Neutrophil (primary cell): ENCODE results near the gene FOXA3.

Experiments used
- H3K27ac ChIP-seq: fragments of 200-600 bp; sonication (generic); 2 replicates; pipeline ENCODE4 v1.5.1; 2016; ENCODE audit warnings: mild to moderate bottlenecking, moderate library complexity
- H3K27me3 ChIP-seq: fragments of 200-600 bp; sonication (generic); 2 replicates; pipeline ENCODE4 v1.6.0; 2016; ENCODE audit warnings: mild to moderate bottlenecking
- H3K36me3 ChIP-seq: fragments of 200-600 bp; sonication (generic); 2 replicates; pipeline ENCODE4 v1.5.1; 2017
- H3K4me1 ChIP-seq, 2 experiments: fragments of 200-600 bp in 1 of 2; sonication (generic) in 1 of 2; 1 replicate in 1 of 2; 2 replicates in 1 of 2; pipeline versions ENCODE4 v1.5.1 to v1.6.1; 2013 to 2016; ENCODE audit warnings: low read depth in 1 of 2, low read length in 1 of 2, mild to moderate bottlenecking in 1 of 2, moderate library complexity in 1 of 2; ENCODE audit not compliant: control insufficient read depth in 1 of 2, insufficient read depth in 1 of 2
- H3K4me3 ChIP-seq, 2 experiments: fragments of 200-600 bp in 1 of 2; sonication (generic) in 1 of 2; 1 replicate in 1 of 2; 2 replicates in 1 of 2; pipeline ENCODE4 v1.5.1; 2013 to 2016; ENCODE audit warnings: low read depth in 1 of 2, low read length in 1 of 2, mild to moderate bottlenecking in 1 of 2, moderate library complexity in 1 of 2
- H3K9me3 ChIP-seq: fragments of 200-600 bp; sonication (generic); 2 replicates; pipeline ENCODE4 v1.5.1; 2016
- TF ChIP-seq, protein P1 (sequence below): fragments of 200-600 bp; sonication (generic); IDR thresholded peaks from 2 replicates; pipeline ENCODE4 v1.5.1; 2016; ENCODE audit warnings: antibody characterized with exemption

The FOXA3 gene

DNA sequence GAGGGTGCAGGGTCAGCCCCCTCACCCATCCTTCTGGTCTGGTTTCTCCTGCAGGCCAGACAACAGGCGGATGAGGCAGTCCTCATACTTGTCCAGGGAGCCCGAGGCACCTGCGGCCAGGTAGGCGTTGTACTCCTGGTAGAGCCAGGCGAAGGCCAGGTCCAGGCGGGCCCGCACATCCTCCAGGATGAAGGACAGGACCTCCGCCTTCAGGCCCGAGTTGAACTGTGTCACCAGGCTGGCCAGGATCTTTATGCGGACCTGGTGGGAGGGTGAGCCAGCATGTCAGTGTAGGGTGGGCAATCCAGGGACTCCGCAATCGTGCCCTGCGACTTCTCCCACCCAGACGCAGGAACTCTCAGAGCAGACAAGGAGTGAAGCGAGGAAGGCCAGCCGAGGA is 35.2 kb upstream of the FOXA3 start:
- no peaks in the 10 kb centered on the region for H3K9me3 ChIP-seq
- H3K27ac ChIP-seq: no peak overlapping the region
- H3K27me3 ChIP-seq: no peaks in the 10 kb centered on the region
- H3K4me1 ChIP-seq: no peaks in the 10 kb centered on the region
- peaks cover 95% of the 10 kb centered on the region for H3K36me3 ChIP-seq
- TF ChIP-seq, protein P1, sequence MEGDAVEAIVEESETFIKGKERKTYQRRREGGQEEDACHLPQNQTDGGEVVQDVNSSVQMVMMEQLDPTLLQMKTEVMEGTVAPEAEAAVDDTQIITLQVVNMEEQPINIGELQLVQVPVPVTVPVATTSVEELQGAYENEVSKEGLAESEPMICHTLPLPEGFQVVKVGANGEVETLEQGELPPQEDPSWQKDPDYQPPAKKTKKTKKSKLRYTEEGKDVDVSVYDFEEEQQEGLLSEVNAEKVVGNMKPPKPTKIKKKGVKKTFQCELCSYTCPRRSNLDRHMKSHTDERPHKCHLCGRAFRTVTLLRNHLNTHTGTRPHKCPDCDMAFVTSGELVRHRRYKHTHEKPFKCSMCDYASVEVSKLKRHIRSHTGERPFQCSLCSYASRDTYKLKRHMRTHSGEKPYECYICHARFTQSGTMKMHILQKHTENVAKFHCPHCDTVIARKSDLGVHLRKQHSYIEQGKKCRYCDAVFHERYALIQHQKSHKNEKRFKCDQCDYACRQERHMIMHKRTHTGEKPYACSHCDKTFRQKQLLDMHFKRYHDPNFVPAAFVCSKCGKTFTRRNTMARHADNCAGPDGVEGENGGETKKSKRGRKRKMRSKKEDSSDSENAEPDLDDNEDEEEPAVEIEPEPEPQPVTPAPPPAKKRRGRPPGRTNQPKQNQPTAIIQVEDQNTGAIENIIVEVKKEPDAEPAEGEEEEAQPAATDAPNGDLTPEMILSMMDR: no peak
- no peak overlapping the region for H3K4me3 ChIP-seq

DNA sequence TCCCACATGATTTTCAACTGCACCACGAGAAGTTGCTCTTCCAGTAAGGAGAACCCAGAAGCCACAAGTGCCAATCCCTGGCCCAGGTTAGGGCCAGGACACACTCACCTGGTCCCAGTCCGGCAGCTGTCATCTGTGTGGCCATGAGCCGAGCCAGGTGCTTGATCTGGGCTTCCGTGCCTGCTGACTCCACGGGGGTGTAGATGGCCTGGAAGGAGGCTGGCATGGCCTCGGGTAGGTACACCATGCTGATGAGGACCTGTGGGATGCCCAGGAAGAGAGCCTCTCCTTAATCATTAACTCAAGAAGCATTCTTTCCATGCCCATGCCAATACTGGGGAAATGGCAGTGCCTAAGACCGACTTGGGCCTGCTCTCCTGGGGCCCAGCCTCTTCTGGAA is 29.2 kb upstream of the FOXA3 start:
- H3K9me3 ChIP-seq: no peaks in the 10 kb centered on the region
- H3K36me3 ChIP-seq: peaks cover 94% of the 10 kb centered on the region
- no peak overlapping the region for H3K27ac ChIP-seq
- no peak overlapping the region for H3K4me3 ChIP-seq
- TF ChIP-seq, protein P1: no peak
- H3K27me3 ChIP-seq: no peaks in the 10 kb centered on the region
- no peaks in the 10 kb centered on the region for H3K4me1 ChIP-seq

DNA sequence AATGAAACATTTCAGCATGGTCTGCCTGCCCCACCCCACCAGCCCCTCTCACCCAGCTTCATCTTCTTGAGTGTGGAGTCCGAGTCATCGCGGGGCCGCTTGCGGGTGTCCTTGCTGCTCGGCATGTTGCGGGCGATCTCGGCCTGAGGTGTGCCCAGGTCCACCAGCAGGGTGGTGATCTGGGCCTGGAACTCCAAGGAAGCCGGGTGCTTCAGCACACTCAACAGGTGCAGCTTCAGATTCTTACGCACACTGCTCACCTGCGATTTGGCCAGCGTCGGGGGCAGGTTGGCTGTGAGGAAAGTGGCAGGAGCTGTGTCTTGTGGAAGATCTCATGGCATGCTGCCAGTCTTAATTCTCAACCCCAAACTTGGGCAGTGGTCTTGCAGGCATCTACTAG is 21.9 kb upstream of the FOXA3 start:
- peaks cover 96% of the 10 kb centered on the region for H3K36me3 ChIP-seq
- peaks cover 3% of the 10 kb centered on the region for H3K9me3 ChIP-seq
- H3K4me3 ChIP-seq: no peak overlapping the region
- TF ChIP-seq, protein P1: no peak
- no peaks in the 10 kb centered on the region for H3K4me1 ChIP-seq
- H3K27ac ChIP-seq: no peak overlapping the region
- no peaks in the 10 kb centered on the region for H3K27me3 ChIP-seq

DNA sequence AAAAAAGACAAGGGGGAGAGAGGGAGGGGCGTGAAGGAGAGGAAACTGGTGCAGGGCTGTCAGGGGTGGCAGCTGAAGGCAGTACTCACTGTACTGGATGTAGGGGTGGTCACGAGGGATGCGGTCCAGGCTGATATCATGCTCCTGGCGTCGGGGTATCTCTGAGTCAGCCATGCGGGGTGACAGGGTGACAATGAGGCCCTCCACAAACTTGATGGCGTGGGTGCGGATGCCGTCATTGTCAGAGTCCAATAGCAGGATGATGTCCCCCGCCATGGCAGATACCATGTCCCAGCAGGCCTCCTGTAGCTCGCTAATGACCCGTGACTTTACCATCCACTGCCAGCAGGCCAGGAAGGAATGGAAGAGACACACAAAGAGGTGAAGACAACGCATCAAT is 16.5 kb upstream of the FOXA3 start:
- peaks cover 99% of the 10 kb centered on the region for H3K36me3 ChIP-seq
- no peaks in the 10 kb centered on the region for H3K27me3 ChIP-seq
- H3K27ac ChIP-seq: no peak overlapping the region
- H3K9me3 ChIP-seq: no peaks in the 10 kb centered on the region
- TF ChIP-seq, protein P1: no peak
- no peak overlapping the region for H3K4me3 ChIP-seq
- no peaks in the 10 kb centered on the region for H3K4me1 ChIP-seq

DNA sequence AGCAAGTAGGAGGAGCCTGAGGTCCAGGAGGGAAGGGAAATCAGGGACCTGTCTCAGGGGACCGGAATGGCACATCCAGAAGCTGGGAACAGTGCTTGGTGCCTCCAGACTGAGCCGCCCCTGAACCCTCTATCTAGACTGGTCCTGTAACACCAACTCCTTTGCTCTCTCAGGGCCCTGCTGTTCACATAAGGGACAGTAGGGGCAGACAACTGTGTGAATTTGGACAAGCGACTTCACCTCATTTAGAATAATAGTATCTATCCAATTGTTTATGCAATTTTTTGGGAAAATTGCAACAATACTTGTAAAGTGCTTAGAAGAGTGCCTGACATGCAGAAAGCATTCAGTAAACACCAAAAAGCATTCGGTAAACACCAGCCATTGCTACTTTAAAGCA is 15.2 kb upstream of the FOXA3 start:
- Histone ChIP-seq H3K9me3 (no peaks in the 10 kb centered on the region), H3K4me3 (no peak overlapping the region), H3K4me1 (no peaks in the 10 kb centered on the region), H3K36me3 (peaks cover 99% of the 10 kb centered on the region), H3K27ac (no peak overlapping the region), H3K27me3 (no peaks in the 10 kb centered on the region)
- TF ChIP-seq, protein P1: no peak
